HG02870 (cell line): ENCODE measurements around the gene PALLD.
"Not testable (repeated sequence)": the region's sequence is repeated elsewhere in the genome, so short reads cannot be mapped to it uniquely, and the experiment has no call there.

ENCODE experiments used
- ATAC-seq: cut with Tn5 transposase; IDR thresholded peaks from one replicate; pipeline ENCODE4 v1.9.1; 2021; ENCODE audit warnings: mild to moderate bottlenecking, moderate library complexity; ENCODE audit not compliant: unreplicated experiment

The PALLD gene

GRCh38 chr4:168777277-168777965 is 280.6 kb downstream of the PALLD start:
- no peak for ATAC-seq

- no peak for ATAC-seq
Measured at GRCh38 chr4:168781341-168781740, 284.5 kb downstream of the PALLD start.

- no peak for ATAC-seq
Measured at GRCh38 chr4:168781926-168782325, 285.1 kb downstream of the PALLD start.

- ATAC-seq: no peak
Measured at GRCh38 chr4:168782439-168782838, 285.6 kb downstream of the PALLD start.

- ATAC-seq: no peak
Measured at GRCh38 chr4:168784786-168785461, 288.1 kb downstream of the PALLD start.

GRCh38 chr4:168787334-168787733 is 290.5 kb downstream of the PALLD start:
- no peak for ATAC-seq

- ATAC-seq: no peak
Measured at GRCh38 chr4:168787801-168788595, 291.1 kb downstream of the PALLD start.

GRCh38 chr4:168790898-168791297 is 294.0 kb downstream of the PALLD start:
- ATAC-seq: no peak

GRCh38 chr4:168791376-168791775 is 294.5 kb downstream of the PALLD start:
- ATAC-seq: no peak

- ATAC-seq: no peak
Measured at GRCh38 chr4:168793542-168793941, 296.7 kb downstream of the PALLD start.

GRCh38 chr4:168794092-168794707 is 297.3 kb downstream of the PALLD start:
- ATAC-seq: no peak

GRCh38 chr4:168794881-168795280 is 298.0 kb downstream of the PALLD start:
- no peak for ATAC-seq

GRCh38 chr4:168795346-168795745 is 298.5 kb downstream of the PALLD start:
- no peak for ATAC-seq

- ATAC-seq: no peak
Measured at GRCh38 chr4:168796362-168797106, 299.7 kb downstream of the PALLD start.

GRCh38 chr4:168797194-168797593 is 300.3 kb downstream of the PALLD start:
- ATAC-seq: no peak

- ATAC-seq: no peak
Measured at GRCh38 chr4:168797738-168798375, 301.0 kb downstream of the PALLD start.

- ATAC-seq: no peak
Measured at GRCh38 chr4:168800926-168801325, 304.1 kb downstream of the PALLD start.

- ATAC-seq: no peak
Measured at GRCh38 chr4:168802222-168802621, 305.4 kb downstream of the PALLD start.

GRCh38 chr4:168803052-168803451 is 306.2 kb downstream of the PALLD start:
- ATAC-seq: not testable (repeated sequence)

- ATAC-seq: no peak
Measured at GRCh38 chr4:168803732-168804131, 306.9 kb downstream of the PALLD start.
